GM19035 (cell line): Measurements from ENCODE around the gene CLP1.
"Not testable (repeated sequence)": the region's sequence is repeated elsewhere in the genome, so short reads cannot be mapped to it uniquely, and the experiment has no call there.

Source experiments
- ATAC-seq: cut with Tn5 transposase; IDR thresholded peaks from one replicate; pipeline ENCODE4 v1.9.1; 2021; ENCODE audit not compliant: unreplicated experiment

Gene CLP1

GRCh38 chr11:57640068-57640800 lies 17.3 kb upstream of the CLP1 start:
- no peak for ATAC-seq

- ATAC-seq: no peak
Observed at GRCh38 chr11:57641011-57641807, 16.4 kb upstream of the CLP1 start.

DNA sequence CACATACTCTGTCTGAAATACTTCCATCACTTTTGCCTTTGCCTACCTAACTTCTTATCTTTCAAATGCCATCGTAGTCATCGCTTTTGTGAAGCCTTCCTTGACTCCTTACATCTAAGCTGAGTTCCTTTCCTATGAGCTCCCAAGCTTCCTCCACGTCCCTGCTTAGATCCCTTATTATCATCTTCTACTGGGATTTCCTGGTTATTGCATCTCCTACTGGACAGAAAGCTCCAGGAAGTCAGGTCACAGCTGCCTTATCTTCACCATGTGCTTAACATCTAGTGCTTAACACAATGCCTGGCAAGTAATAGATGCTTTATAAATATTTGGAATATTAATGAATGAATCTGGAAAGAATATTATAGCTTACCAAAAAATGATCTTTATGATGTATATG lies 13.8 kb upstream of the CLP1 start:
- no peak for ATAC-seq

- peak; percentile 57 for ATAC-seq
Observed at GRCh38 chr11:57644748-57645688, 12.5 kb upstream of the CLP1 start.

- no peak for ATAC-seq
Observed at GRCh38 chr11:57645689-57646085, 11.9 kb upstream of the CLP1 start.

GRCh38 chr11:57646194-57646798 lies 11.3 kb upstream of the CLP1 start:
- no peak for ATAC-seq

GRCh38 chr11:57646799-57647303 lies 10.7 kb upstream of the CLP1 start:
- ATAC-seq: no peak

- ATAC-seq: no peak
Observed at GRCh38 chr11:57647372-57647771, 10.2 kb upstream of the CLP1 start.

DNA sequence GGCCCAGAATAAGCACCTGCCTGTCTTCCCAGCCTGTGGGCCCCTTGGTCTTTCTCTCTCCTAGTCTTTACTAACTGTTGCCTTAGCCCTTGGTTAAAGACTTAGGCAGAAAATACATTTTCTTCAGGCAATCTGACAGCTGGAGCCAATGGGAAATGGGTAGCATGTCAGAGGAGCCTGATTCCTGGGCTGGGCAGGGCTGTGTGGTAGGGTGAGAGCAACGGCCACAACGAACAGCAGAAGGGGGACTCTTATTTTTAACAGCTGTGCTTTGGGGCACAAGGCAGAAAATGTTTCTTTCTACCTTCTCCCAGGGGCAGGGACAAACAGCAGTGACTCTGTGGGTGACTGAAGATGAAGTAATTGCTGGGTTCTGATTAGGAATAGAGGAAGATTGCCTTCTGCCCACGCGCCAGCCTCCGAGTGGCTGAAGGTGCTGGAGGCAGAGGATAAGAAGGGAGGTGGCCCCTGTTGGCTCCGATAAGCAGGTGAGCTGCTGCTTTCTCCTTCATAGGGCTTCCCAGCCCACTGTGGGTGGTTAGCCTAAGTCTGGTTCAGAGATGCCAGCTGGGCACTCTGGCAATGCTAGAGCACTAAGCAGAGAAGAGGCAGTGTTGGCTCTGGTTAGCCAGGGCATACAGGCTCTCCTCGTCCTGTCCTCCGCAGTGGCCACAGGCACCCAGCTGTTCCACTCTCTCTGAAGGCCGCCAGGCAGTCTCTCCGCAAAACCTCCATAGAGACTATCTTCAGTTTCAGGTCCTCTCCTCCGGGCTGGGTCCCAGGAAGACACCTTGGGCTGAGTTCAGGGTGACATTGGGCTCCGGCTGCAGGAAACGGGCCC lies 9.4 kb upstream of the CLP1 start:
- ATAC-seq: no peak

DNA sequence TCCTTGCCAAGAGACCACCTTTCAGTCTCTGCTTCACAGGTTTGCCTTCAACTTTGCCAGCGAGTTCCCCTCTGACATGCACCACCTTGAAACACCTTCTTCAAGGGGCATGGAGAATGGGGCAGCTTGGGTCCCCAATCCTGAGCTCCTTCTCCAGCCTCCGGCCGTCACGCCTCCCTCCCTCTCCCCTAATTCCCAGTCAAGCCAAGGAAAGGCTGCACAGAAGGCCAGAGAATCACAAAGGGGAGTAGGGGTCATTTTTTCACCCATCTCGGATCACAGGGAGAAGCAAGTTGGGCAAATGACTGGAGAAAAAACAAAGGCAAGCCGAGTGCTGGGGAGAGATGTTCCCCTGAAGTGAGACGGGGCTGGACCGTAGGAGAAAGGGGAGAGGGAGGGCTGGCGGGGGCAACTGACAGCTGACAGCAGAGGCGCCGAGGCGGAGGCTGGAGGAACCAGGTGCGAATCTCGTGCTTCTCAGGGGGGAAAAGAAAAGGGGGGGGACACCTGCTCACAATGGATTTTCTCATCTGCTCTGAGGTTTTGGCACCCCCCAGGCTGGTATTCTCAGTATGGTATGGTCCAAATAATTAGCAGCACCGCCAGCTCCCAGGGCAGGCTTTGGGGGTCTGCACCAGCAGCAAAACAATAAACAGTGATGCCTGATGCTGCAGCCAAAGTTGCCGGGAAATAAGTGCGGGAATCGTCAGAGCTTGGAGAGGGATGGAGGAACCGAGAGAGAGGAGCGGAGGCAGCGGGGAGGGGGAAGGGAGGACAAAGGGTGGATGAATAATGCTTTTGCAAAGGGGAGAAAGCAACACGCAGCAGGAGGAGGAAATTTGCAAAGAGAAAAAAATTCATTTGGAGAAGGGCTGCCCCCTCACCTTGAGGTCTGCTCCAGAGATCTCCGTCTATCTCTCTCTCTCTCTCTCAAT lies 8.5 kb upstream of the CLP1 start:
- ATAC-seq: no peak

DNA sequence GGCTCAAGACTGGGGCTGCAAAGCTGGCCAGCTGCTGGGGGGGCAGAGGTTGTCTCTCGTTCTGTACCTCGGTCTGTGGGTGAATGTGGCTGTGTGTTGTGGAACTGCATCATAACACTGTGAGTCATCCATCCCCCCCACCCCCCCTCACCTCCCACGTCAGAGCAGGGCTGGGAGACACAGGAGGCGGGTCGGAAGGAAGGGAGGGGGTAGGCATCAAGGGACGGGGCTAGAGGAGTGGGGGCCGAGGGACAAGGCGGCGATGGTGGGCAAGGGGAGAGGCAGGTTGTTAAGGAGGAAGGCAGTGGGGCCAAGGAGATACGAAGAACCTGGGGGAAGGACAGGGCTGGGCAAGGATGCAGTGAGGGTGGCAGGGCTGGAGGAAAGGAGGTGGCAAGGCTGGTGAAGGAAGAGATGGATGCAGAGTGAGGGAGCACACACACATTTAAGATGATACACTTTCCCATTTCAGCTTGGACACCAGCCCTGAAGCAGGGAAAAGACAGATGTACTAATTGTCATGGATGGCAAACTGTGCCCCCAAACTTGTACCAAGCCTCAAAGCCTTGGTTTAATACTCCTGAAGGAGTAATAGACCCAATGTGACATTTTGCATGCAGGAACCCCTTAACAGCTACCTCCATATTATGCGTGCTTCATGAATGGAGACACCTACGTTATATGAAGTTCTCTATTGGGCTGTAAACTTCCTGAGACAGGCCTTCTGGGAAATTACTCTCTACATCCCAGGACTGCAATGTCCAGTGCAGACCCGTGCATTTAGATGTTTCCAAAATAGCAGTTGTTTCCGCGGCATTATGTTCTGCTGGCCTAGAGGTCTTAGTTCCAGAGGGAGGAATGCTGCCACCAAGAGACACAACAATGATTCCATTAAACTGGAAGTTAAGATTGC lies 7.5 kb upstream of the CLP1 start, which contains the start of gene YPEL4:
Gene YPEL4 (minus strand): TSS at position 87 of the 913 bp plus-strand sequence. CDS start 2,805 bp downstream, outside the sequence.
- ATAC-seq: no peak

GRCh38 chr11:57650739-57651090 lies 6.8 kb upstream of the CLP1 start:
- no peak for ATAC-seq

DNA sequence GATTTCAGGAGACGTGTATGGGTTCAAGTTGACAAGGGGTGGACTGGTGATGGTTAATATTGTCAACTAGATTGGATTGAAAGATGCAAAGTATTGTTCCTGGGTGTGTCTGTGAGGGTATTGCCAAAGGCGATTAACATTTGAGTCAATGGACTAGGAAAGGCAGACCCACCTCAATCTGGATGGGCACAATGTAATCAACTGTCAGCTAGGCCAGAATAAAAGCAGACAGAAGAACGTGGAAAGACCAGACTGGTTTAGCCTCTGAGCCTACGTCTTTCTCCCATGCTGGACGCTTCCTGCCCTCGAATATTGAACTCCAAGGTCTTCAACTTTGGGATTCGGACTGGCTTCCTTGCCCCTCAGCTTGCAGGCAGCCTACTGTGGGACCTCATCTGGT lies 6.2 kb upstream of the CLP1 start:
- ATAC-seq: no peak

DNA sequence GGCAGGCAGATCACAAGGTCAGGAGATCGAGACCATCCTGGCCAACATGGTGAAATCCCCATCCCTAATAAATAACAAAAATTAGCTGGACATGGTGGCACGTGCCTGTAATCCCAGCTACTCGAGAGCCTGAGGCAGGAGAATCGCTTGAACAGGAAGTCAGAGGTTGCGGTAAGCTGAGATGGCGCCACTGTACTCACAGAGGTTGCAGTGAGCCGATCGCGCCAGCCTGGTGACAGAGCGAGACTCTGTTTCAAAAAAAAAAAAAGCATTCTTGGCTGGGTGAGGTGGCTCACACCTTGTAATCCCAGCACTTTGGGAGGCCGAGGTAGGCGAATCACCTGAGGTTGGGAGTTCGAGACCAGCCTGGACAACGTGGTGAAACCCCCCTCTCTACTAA lies 5.3 kb upstream of the CLP1 start:
- ATAC-seq: not testable (repeated sequence)

DNA sequence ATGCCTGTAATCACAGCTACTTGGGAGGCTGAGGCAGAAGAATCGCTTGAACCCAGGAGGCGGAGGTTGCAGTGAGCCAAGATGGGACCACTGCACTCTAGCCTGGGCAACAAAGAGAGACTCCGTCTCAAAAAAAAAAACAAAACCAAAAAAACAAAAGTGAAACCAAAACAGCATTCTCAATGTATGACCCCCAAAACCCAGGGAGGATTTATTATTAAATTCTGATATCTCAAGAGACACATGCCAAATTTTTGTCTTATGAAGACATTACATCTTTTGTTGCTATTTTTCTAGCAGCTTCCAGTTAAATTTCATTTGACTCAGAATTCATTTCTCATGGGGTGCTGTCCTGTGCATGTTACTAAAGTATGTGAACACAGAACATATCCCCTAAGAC lies 4.9 kb upstream of the CLP1 start:
- no peak for ATAC-seq

GRCh38 chr11:57653163-57653562 lies 4.4 kb upstream of the CLP1 start:
- no peak for ATAC-seq

GRCh38 chr11:57656885-57657193 lies 723 bp upstream of the CLP1 start:
- ATAC-seq: no peak

DNA sequence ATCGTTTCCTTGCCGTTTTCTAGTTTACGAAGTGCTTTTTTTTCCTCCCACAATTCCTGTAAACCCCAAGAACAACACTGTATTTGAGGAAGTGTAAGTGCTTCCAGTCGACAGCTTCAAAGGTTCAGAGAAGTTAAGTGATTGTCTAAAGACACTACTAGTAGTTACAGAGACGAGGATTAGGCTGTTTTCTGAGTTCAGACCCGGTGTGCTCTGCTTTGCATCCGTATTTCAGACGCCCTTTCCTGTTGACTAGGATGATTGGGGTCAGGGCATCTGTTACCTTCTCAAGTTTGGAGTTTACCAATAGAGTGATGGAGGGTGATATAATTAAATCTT lies 430 bp downstream of the CLP1 start:
- no peak for ATAC-seq
